A549 (cell line): ENCODE results near the gene UNC79. TPM values are rescaled to one million over a fixed set of nuclear protein-coding genes. Genes with fewer than 3 reads are reported as not detected.
"Not testable (repeated sequence)": the region's sequence is repeated elsewhere in the genome, so short reads cannot be mapped to it uniquely, and the experiment has no call there.

Experiments
- ATAC-seq, 2 experiments: fragments of 200-7000 bp in 1 of 2; fragments of >200 bp in 1 of 2; cut with Nextera tagmentation in 1 of 2; cut with Tn5 transposase in 1 of 2; 3 replicates each; pipeline versions ENCODE4 v1.8.0 to v1.9.1; 2018 to 2020; ENCODE audit warnings: mild to moderate bottlenecking in 1 of 2, moderate library complexity in 1 of 2
- CTCF ChIA-PET: fragments of 300-600 bp; sonication (Branson Sonifier 250); formaldehyde crosslinking; extraction: SDS; loops from one replicate; lab custom pipeline; 2021; ENCODE audit warnings: antibody characterized with exemption, inconsistent platforms; lab: Yijun Ruan, JAX
- POLR2A ChIA-PET: fragments of 350-600 bp; formaldehyde crosslinking; extraction: SDS; loops from one replicate; lab custom pipeline; 2021; ENCODE audit warnings: antibody characterized with exemption, inconsistent platforms; lab: Yijun Ruan, JAX
- DNase-seq, 2 experiments: peaks; one replicate each; pipeline versions ENCODE4 v3.0.0 to v3.0.0-alpha.2; 2011 to 2016; ENCODE audit warnings: low read depth in 1 of 2, low spot score in 1 of 2
- FAIRE-seq: peaks from 2 replicates; lab custom pipeline; 2011; peaks lifted over from hg19 to GRCh38; lab: Jason Lieb, UNC
- H3K27ac ChIP-seq, 2 experiments: fragments of >200 bp; sonication (Bioruptor Twin); formaldehyde crosslinking; 3 replicates each; pipeline ENCODE4 v1.5.1; 2016 to 2017
- H3K4me1 ChIP-seq: fragments of >200 bp; sonication (Bioruptor Twin); formaldehyde crosslinking; 3 replicates; pipeline ENCODE4 v1.6.1; 2016
- H3K4me2 ChIP-seq: fragments of >200 bp; sonication (Bioruptor Twin); formaldehyde crosslinking; 3 replicates; pipeline ENCODE4 v1.6.1; 2016
- H3K4me3 ChIP-seq: fragments of >200 bp; sonication (Bioruptor Twin); formaldehyde crosslinking; 3 replicates; pipeline ENCODE4 v1.5.1; 2016
- H3K9me3 ChIP-seq: fragments of >200 bp; sonication (Bioruptor Twin); formaldehyde crosslinking; 3 replicates; pipeline ENCODE4 v1.6.1; 2016
- ATOH8 ChIP-seq: fragments of 250-450 bp; sonication (Bioruptor Pico); IDR thresholded peaks from 2 replicates; pipeline ENCODE4 v1.5.0; 2020; ENCODE audit warnings: low read depth, mild to moderate bottlenecking, moderate library complexity
- BHLHE40 ChIP-seq: IDR thresholded peaks from 2 replicates; pipeline ENCODE4 v1.6.1; 2012; ENCODE audit warnings: low read depth, low read length, inconsistent platforms
- CBX8 ChIP-seq: fragments of 200-600 bp; sonication (generic); IDR thresholded peaks from 2 replicates; pipeline ENCODE4 v1.6.1; 2016
- CEBPB ChIP-seq, 2 experiments: fragments of >200 bp in 1 of 2; sonication (Bioruptor Twin) in 1 of 2; formaldehyde crosslinking in 1 of 2; IDR thresholded peaks; 2 replicates each; pipeline ENCODE4 v1.6.1; 2012 to 2016
- CHD2 ChIP-seq: fragments of 150-350 bp; IDR thresholded peaks from 2 replicates; pipeline ENCODE4 v1.6.1; 2014; ENCODE audit warnings: low read length; ENCODE audit not compliant: partially characterized antibody
- CHD4 ChIP-seq: fragments of 200-600 bp; sonication (generic); IDR thresholded peaks from 2 replicates; pipeline ENCODE4 v1.6.1; 2016; ENCODE audit warnings: antibody characterized with exemption, mild to moderate bottlenecking, borderline replicate concordance
- CTCF ChIP-seq: fragments of >200 bp; sonication (Bioruptor Twin); formaldehyde crosslinking; IDR thresholded peaks from 3 replicates; pipeline ENCODE4 v1.5.1; 2016
- EHF ChIP-seq: fragments of 250-450 bp; sonication (Bioruptor Pico); IDR thresholded peaks from 2 replicates; pipeline ENCODE4 v1.5.0; 2020; ENCODE audit warnings: mild to moderate bottlenecking
- HES2 ChIP-seq: fragments of >200 bp; sonication (Bioruptor Twin); formaldehyde crosslinking; IDR thresholded peaks from 2 replicates; pipeline ENCODE4 v1.6.1; 2016
- HEYL ChIP-seq: fragments of 250-450 bp; sonication (Bioruptor Pico); IDR thresholded peaks from 2 replicates; pipeline ENCODE4 v1.8.0; 2021; ENCODE audit warnings: mild to moderate bottlenecking, moderate library complexity
- JUNB ChIP-seq: fragments of >200 bp; sonication (Bioruptor Twin); formaldehyde crosslinking; IDR thresholded peaks from 2 replicates; pipeline ENCODE4 v1.6.1; 2016
- KDM5A ChIP-seq: fragments of 200-600 bp; sonication (generic); IDR thresholded peaks from 2 replicates; pipeline ENCODE4 v1.6.1; 2016; ENCODE audit warnings: antibody characterized with exemption, mild to moderate bottlenecking
- NPAS2 ChIP-seq: fragments of 250-450 bp; sonication (Bioruptor Pico); IDR thresholded peaks from 2 replicates; pipeline ENCODE4 v1.8.0; 2022; ENCODE audit warnings: mild to moderate bottlenecking, moderate library complexity, borderline replicate concordance
- NR3C1 ChIP-seq: fragments of >200 bp; sonication (Bioruptor Twin); formaldehyde crosslinking; IDR thresholded peaks from 3 replicates; pipeline ENCODE4 v1.6.1; 2017
- PHF8 ChIP-seq: fragments of 200-600 bp; sonication (generic); IDR thresholded peaks from 2 replicates; pipeline ENCODE4 v1.6.1; 2016; ENCODE audit warnings: low read depth, mild to moderate bottlenecking, antibody characterized with exemption, moderate library complexity, borderline replicate concordance
- POLR2AphosphoS2 ChIP-seq: conservative IDR thresholded peaks from 2 replicates; pipeline ENCODE4 v1.6.1; 2012; ENCODE audit warnings: low read length, improper control_type of control experiment, inconsistent platforms
- RCOR1 ChIP-seq: fragments of 150-350 bp; IDR thresholded peaks from 2 replicates; pipeline ENCODE4 v1.6.1; 2014; ENCODE audit warnings: antibody characterized with exemption, low read length, low read depth
- TFCP2L1 ChIP-seq: fragments of 250-450 bp; sonication (Bioruptor Pico); IDR thresholded peaks from 2 replicates; pipeline ENCODE4 v1.5.0; 2021; ENCODE audit warnings: mild to moderate bottlenecking
- USF2 ChIP-seq: fragments of 450-650 bp; IDR thresholded peaks from 2 replicates; pipeline ENCODE4 v1.6.1; 2014; ENCODE audit warnings: antibody characterized with exemption
- ZC3H11A ChIP-seq: fragments of 450-650 bp; IDR thresholded peaks from 2 replicates; pipeline ENCODE4 v1.6.1; 2014; ENCODE audit warnings: antibody characterized with exemption, mild to moderate bottlenecking
- WGBS: methylation state at CpG from one replicate; pipeline ENCODE4 v1.1.6; 2017; ENCODE audit errors: missing lambda C conversion rate; 5-methylcytosine and 5-hydroxymethylcytosine counted together
- polyA plus RNA-seq, 4 experiments: library from polyadenylated mRNA; depleted of rRNA in 3 of 4; stranded (reverse); fragments of >200 nt; fragmentation: RNase III in 1 of 4; extraction: RNeasy Plus Mini Kit Qiagen cat#74134 plus additional on column Dnase treatment in 1 of 4; gene quantifications; 2 replicates in 3 of 4; 3 replicates in 1 of 4; pipeline ENCODE4 v1.2.3, GENCODE V29; 2011 to 2017

The UNC79 gene
- polyA plus RNA-seq, 2 of the 4 experiments (the other 2 are of a cell fraction) = 0.01 TPM

GRCh38 chr14:93476305-93476704, 45.6 kb downstream of the UNC79 start:
- DNase-seq (no peak), FAIRE-seq (no peak), ATAC-seq (no peak)
- H3K9me3 ChIP-seq = no peaks in the 10 kb centered on the region
- no peak overlapping the region for H3K4me3 ChIP-seq
- TF ChIP-seq USF2 (no peak), HEYL (CRISPR knock-in tag) (no peak), EHF (CRISPR knock-in tag) (no peak), RCOR1 (no peak), JUNB (no peak), CHD2 (no peak), POLR2AphosphoS2 (no peak), ZC3H11A (no peak), CTCF (no peak), TFCP2L1 (CRISPR knock-in tag) (no peak), PHF8 (no peak), CHD4 (no peak), HES2 (no peak), BHLHE40 (no peak)
- POLR2A ChIA-PET = no interaction called here
- WGBS = 14% methylated on average over 3 of the region's 3 CpGs
- CTCF ChIA-PET = interaction anchor here (0.8 kb wide), 1 partner anchor 16 kb away, joined by 3 read pairs; no protein-coding TSS in a partner anchor
- H3K27ac ChIP-seq = no peak overlapping the region
- no peak overlapping the region for H3K4me2 ChIP-seq
- no peaks in the 10 kb centered on the region for H3K4me1 ChIP-seq

- H3K4me2 ChIP-seq, FAIRE-seq, CTCF ChIA-PET, DNase-seq, H3K4me3 ChIP-seq, H3K4me1 ChIP-seq, POLR2A ChIA-PET, H3K9me3 ChIP-seq, ATAC-seq, H3K27ac ChIP-seq: not testable (repeated sequence)
- WGBS = 0% methylated on average over 2 of the region's 2 CpGs
Observed at GRCh38 chr14:93479074-93479473, 48.3 kb downstream of the UNC79 start.

- Histone ChIP-seq H3K27ac (no peak overlapping the region), H3K4me1 (no peaks in the 10 kb centered on the region), H3K9me3 (no peaks in the 10 kb centered on the region), H3K4me2 (no peak overlapping the region), H3K4me3 (no peak overlapping the region)
- no peak for TF ChIP-seq CEBPB (IDR thresholded peaks at IDR 0.05)
- no peak for TF ChIP-seq CBX8
- TF ChIP-seq HEYL (CRISPR knock-in tag) = no peak
- TF ChIP-seq CHD4 = no peak
- no peak for TF ChIP-seq KDM5A
- TF ChIP-seq ATOH8 (CRISPR knock-in tag) = no peak
- TF ChIP-seq POLR2AphosphoS2 = no peak
- no peak for TF ChIP-seq NR3C1
- TF ChIP-seq NPAS2 (CRISPR knock-in tag) = no peak
- FAIRE-seq (no peak), DNase-seq (no peak), ATAC-seq (no peak)
- POLR2A ChIA-PET = no interaction called here
- CTCF ChIA-PET = no interaction called here
Observed at GRCh38 chr14:93480867-93481266, 50.1 kb downstream of the UNC79 start.
